ENCODE measurements around the gene GAK. TPM values are rescaled to one million over a fixed set of nuclear protein-coding genes. Genes with fewer than 3 reads are reported as not detected.

Gene GAK
- total RNA-seq, 1 donor from 2014 or later = 147 TPM

GRCh38 chr4:959338-960139, 27.4 kb upstream of the GAK start:
- intact Hi-C loops (cut with micrococcal nuclease) = no loop called here
- Mint-ChIP-seq H3K27ac (no peak overlapping the region), H3K4me1 (no peaks in the 10 kb centered on the region), H3K4me3 (no peak overlapping the region), H3K36me3 (ENCODE audit: low read depth) (peaks cover 7% of the 10 kb centered on the region), H3K27me3 (no peaks in the 10 kb centered on the region), H3K9me3 (no peaks in the 10 kb centered on the region)
- no peak for DNase-seq

DNA sequence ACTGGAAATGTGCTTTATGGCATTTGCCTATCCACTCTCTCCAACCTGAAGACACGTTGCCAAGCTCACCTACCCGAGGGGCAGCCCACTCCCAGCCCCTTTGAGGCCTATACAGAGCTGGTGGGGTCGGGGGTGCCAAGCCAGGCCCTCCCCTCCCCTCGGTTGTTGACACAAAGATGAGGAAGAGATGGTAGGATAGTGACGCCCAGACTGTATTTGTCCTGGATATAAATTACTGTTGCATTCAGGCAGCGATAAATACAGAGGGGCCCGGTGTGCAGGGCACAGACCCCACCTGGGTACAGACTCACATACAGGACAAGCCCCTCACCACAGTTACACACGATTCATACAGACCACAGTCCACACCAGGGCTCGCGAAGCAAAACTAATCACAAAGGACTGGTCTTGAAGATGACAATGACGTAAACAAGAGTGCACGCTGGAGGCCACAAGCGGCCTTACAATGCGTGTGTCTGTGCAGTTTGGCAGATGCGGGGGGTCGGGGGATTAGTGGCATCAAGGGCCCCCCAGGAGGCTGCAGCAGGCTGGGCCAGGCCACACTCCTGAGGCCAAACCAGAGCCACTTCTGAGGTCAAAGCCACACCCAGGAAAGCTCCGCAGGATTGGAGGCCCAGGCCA, 26.7 kb upstream of the GAK start:
- Mint-ChIP-seq H3K9me3 (no peaks in the 10 kb centered on the region), H3K27me3 (no peaks in the 10 kb centered on the region), H3K36me3 (ENCODE audit: low read depth) (peaks cover 7% of the 10 kb centered on the region), H3K4me3 (no peak overlapping the region), H3K27ac (no peak overlapping the region), H3K4me1 (no peaks in the 10 kb centered on the region)
- no peak for DNase-seq
- intact Hi-C loops (cut with micrococcal nuclease) = no loop called here

DNA sequence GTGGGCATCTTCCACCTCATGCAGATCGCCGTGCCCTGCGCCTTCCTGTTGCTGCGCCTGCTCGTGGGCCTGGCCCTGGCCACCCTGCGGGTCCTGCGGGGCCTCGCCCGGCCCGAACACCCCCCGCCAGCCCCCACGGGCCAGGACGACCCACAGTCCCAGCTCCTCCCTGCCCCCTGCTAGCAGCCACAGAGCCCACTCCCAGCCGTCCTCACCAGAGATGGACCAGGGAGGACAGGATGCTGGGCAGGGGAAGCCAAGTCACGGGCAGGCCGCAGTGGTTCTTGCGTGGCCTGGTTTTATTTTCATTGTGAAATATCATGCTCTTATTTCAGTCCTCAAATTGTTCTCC, 26.2 kb upstream of the GAK start:
- DNase-seq = no peak
- intact Hi-C loops (cut with micrococcal nuclease) = no loop called here
- H3K9me3 Mint-ChIP-seq = no peaks in the 10 kb centered on the region
- no peaks in the 10 kb centered on the region for H3K4me1 Mint-ChIP-seq
- peaks cover 7% of the 10 kb centered on the region for H3K36me3 Mint-ChIP-seq (ENCODE audit: low read depth)
- no peak overlapping the region for H3K27ac Mint-ChIP-seq
- H3K27me3 Mint-ChIP-seq = no peaks in the 10 kb centered on the region
- H3K4me3 Mint-ChIP-seq = no peak overlapping the region

- Mint-ChIP-seq H3K27me3 (no peaks in the 10 kb centered on the region), H3K4me3 (no peak overlapping the region), H3K36me3 (ENCODE audit: low read depth) (peaks cover 7% of the 10 kb centered on the region), H3K4me1 (no peaks in the 10 kb centered on the region), H3K27ac (no peak overlapping the region), H3K9me3 (no peaks in the 10 kb centered on the region)
- intact Hi-C loops (cut with micrococcal nuclease) = no loop called here
- DNase-seq = no peak
Observed at GRCh38 chr4:957581-958313, 25.6 kb upstream of the GAK start.

DNA sequence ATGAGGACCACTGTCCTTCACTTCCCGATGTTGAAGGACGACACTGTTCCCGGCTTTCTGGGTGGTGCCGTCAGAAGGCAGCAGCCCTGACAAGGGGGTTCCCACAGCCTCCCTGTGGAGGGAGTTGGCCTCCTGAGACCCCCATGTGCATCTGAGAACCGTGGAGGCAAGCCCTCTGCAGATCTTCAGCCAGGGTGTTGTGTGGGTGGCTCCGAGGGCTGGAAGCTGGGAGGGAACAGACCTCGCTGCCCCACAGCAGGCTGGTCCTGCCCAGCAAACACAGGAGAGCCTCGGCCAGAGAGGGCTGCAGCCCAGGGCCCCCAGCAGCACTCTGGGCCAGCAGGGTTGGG, 25.1 kb upstream of the GAK start:
- H3K27me3 Mint-ChIP-seq = no peaks in the 10 kb centered on the region
- H3K27ac Mint-ChIP-seq = no peak overlapping the region
- no peak overlapping the region for H3K4me3 Mint-ChIP-seq
- H3K36me3 Mint-ChIP-seq (ENCODE audit: low read depth) = peaks cover 7% of the 10 kb centered on the region
- no peaks in the 10 kb centered on the region for H3K9me3 Mint-ChIP-seq
- intact Hi-C loops (cut with micrococcal nuclease) = no loop called here
- no peaks in the 10 kb centered on the region for H3K4me1 Mint-ChIP-seq
- DNase-seq = no peak

GRCh38 chr4:956531-957230, 24.6 kb upstream of the GAK start:
- H3K36me3 Mint-ChIP-seq (ENCODE audit: low read depth) = peaks cover 4% of the 10 kb centered on the region
- intact Hi-C loops (cut with micrococcal nuclease) = no loop called here
- H3K9me3 Mint-ChIP-seq = no peaks in the 10 kb centered on the region
- no peak for DNase-seq
- peak overlapping the region; percentile 20 for H3K27ac Mint-ChIP-seq
- H3K4me1 Mint-ChIP-seq = no peaks in the 10 kb centered on the region
- no peak overlapping the region for H3K4me3 Mint-ChIP-seq
- H3K27me3 Mint-ChIP-seq = no peaks in the 10 kb centered on the region

DNA sequence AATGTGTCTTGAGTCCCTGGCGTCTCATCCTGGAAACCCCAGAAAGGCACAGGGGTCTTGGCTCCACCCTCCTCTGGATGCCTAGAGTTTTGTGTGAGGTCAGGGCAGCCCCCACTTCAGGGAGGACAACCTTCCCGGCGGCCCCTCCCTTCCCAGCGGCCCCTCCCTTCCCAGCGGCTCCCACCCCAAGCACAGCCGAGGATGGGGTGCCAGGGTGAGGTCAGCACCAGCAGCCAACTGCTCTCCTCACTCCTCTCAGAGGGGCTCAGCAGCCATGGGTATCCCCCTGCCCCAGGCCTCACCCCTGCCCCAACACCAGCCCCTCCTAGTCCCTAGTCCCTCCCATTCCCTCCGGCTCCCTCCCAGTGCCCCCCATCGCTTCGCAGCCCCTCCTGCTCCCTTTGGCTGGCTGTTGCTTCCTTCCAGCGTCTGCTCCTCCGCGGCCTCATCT, 23.8 kb upstream of the GAK start:
- peaks cover 4% of the 10 kb centered on the region for H3K36me3 Mint-ChIP-seq (ENCODE audit: low read depth)
- H3K27ac Mint-ChIP-seq = no peak overlapping the region
- H3K9me3 Mint-ChIP-seq = no peaks in the 10 kb centered on the region
- intact Hi-C loops (cut with micrococcal nuclease) = no loop called here
- DNase-seq = no peak
- H3K4me3 Mint-ChIP-seq = no peak overlapping the region
- no peaks in the 10 kb centered on the region for H3K4me1 Mint-ChIP-seq
- H3K27me3 Mint-ChIP-seq = no peaks in the 10 kb centered on the region

DNA sequence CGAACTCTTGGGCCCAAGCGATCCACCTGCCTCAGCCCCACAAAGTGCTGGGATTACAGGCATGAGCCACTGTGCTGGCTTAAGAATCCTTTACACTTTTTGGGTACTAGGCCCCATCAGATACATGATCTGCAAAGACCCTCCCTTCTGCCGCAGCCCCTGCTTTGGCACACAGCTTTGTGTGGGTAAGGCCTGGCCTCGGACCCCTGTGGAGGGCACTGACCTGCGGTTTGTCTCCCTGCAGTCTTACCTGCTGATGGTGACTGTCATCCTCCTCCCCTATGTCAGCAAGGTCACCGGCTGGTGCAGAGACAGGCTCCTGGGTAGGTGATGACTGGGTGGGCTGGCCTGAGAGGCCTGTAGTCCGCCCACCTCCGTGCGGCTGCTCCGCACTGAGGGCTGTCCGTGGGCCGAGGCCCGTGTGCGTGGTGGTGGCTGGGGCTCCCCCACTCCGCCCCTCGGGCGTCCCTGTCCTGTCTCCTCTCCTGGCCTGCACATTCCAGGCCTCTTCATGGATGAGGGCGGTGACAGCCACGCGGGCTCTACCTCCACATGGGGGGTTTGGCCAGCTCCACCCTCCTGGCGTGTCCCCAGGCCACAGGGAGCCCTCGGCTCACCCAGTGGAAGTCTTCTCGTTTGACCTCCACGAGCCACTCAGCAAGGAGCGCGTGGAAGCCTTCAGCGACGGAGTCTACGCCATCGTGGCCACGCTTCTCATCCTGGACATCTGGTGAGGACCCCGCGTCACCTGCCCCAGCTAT, 23.2 kb upstream of the GAK start:
- Mint-ChIP-seq H3K27ac (no peak overlapping the region), H3K36me3 (ENCODE audit: low read depth) (peaks cover 4% of the 10 kb centered on the region), H3K27me3 (no peaks in the 10 kb centered on the region), H3K9me3 (no peaks in the 10 kb centered on the region), H3K4me3 (no peak overlapping the region), H3K4me1 (no peaks in the 10 kb centered on the region)
- intact Hi-C loops (cut with micrococcal nuclease) = no loop called here
- no peak for DNase-seq

DNA sequence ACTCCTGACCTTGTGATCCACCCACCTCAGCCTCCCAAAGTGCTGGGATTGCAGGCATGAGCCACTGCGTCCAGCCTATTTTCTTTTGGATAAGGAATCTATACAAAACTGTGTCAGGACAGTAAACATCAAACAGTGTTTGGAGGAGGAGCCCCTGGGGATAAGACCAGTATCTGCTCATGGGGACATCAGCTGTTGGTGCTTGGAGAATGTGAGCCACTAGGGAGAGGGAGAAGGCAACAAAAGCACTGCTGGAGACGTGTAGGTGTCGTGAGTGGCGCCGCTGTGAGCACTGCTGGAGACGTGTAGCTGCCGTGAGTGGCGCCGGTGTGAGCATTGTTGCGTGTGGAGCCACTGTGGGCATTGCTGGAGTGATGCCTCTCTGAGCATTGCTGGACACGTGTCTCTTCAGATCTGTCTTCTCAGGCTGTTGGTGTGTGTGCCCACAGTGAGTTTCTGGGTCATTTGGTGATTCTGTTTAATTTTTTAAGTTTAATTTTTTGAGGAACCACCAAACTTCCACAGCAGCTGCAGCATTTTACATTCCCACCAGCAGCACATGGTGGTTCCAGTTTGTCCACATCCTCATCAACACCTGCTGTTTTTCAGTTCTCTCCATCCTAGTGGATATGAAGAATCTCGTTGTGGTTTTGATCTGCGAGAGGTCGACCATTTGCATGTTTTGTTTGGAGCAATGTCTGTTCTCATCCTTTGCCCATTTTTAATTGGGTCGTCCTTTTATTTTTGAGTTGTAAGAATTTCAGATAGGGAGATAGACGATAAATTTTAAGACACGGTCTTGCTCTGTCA, 22.3 kb upstream of the GAK start:
- no peaks in the 10 kb centered on the region for H3K9me3 Mint-ChIP-seq
- no peaks in the 10 kb centered on the region for H3K4me1 Mint-ChIP-seq
- no peaks in the 10 kb centered on the region for H3K27me3 Mint-ChIP-seq
- no peak overlapping the region for H3K27ac Mint-ChIP-seq
- intact Hi-C loops (cut with micrococcal nuclease) = no loop called here
- DNase-seq = no peak
- no peak overlapping the region for H3K4me3 Mint-ChIP-seq
- peaks cover 2% of the 10 kb centered on the region for H3K36me3 Mint-ChIP-seq (ENCODE audit: low read depth)

GRCh38 chr4:953574-953915, 21.4 kb upstream of the GAK start:
- H3K4me3 Mint-ChIP-seq = no peak overlapping the region
- H3K36me3 Mint-ChIP-seq (ENCODE audit: low read depth) = peaks cover under 1% of the 10 kb centered on the region
- H3K9me3 Mint-ChIP-seq = no peaks in the 10 kb centered on the region
- H3K27ac Mint-ChIP-seq = no peak overlapping the region
- DNase-seq = no peak
- intact Hi-C loops (cut with micrococcal nuclease) = no loop called here
- H3K27me3 Mint-ChIP-seq = no peaks in the 10 kb centered on the region
- H3K4me1 Mint-ChIP-seq = no peaks in the 10 kb centered on the region

DNA sequence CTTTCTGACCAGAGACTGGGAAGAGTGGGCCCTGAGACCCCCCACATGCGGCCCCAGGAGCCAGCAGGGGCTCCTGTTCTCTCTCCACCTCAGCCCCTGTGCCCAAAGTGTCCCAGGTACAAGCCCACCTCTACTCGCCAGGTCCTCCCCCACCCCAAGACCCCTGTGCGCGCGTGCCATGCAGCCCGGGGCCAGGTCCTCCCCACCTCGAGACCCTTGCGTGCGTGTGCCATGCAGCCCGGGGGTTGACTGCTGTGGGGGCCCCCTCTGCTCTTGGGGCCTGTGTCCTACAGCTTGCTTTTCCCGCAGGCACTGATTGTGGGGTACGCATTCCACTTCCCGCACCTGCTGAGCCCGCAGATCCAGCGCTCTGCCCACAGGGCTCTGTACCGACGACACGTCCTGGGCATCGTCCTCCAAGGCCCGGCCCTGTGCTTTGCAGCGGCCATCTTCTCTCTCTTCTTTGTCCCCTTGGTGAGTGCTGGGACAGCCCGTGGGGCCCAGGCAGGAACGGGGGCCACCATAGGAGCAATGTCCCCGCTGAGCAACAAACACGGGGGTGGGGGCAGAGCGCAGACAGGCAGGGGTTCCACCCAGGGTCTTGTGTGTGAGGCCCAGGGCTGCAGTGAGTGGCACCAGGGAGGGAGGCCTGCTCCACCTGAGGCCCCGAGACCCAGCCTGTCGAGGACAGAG, 20.9 kb upstream of the GAK start:
- Mint-ChIP-seq H3K4me3 (no peak overlapping the region), H3K36me3 (ENCODE audit: low read depth) (no peaks in the 10 kb centered on the region), H3K9me3 (no peaks in the 10 kb centered on the region), H3K27ac (no peak overlapping the region), H3K27me3 (no peaks in the 10 kb centered on the region), H3K4me1 (no peaks in the 10 kb centered on the region)
- intact Hi-C loops (cut with micrococcal nuclease) = no loop called here
- DNase-seq = no peak

DNA sequence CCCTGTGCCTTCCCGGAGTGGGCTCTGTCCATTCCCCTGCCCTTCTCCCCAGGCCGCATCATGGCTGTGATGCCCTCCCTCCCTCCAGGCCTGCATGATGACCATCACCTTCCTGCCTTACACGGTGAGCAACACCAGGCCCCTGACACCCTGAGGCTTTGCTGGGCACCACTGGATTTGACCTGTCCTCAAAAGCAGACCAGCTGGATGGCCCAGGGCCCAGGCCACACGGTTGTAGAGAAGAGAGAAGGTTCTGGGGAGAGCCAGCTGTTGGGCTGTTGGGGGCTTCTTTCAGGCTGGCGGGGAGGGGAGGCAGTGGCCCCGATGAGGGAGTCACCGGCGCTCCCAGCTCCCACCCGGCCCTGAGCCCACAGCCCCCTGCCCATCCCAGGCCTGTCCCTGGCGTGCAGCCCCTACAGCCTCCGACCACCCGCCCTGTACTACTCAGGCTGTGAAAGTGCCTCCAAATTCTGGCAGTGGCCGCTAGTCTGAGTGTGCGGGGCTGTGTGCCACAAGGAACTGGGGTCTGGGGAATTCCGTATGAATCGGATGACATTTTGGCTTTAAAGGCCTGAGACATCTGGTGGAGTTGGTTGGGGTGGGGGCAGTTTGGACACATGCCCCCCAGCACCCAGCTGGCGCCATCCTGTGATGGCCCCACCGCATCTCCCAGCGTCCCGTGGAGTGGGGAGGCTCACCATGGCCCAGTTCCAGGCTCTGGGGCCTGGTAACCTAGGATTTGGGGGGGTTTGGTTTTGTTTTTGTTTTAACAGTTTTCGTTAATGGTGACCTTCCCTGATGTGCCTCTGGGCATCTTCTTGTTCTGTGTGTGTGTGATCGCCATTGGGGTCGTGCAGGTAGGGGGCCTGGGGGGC, 19.7 kb upstream of the GAK start:
- Mint-ChIP-seq H3K9me3 (no peaks in the 10 kb centered on the region), H3K36me3 (ENCODE audit: low read depth) (no peaks in the 10 kb centered on the region), H3K4me3 (no peak overlapping the region), H3K27ac (no peak overlapping the region), H3K27me3 (no peaks in the 10 kb centered on the region), H3K4me1 (no peaks in the 10 kb centered on the region)
- no peak for DNase-seq
- intact Hi-C loops (cut with micrococcal nuclease) = no loop called here
